Measurements from ENCODE around the gene CAPN1. TPM values are rescaled to one million over a fixed set of nuclear protein-coding genes. Genes with fewer than 3 reads are reported as not detected.

The CAPN1 gene
- total and polyA plus RNA-seq, 9 of the 15 experiments (the other 6 are each of a cell fraction or from before 2014, with no cell fraction given) = 3.5 to 199 (median 61.6) TPM

DNA sequence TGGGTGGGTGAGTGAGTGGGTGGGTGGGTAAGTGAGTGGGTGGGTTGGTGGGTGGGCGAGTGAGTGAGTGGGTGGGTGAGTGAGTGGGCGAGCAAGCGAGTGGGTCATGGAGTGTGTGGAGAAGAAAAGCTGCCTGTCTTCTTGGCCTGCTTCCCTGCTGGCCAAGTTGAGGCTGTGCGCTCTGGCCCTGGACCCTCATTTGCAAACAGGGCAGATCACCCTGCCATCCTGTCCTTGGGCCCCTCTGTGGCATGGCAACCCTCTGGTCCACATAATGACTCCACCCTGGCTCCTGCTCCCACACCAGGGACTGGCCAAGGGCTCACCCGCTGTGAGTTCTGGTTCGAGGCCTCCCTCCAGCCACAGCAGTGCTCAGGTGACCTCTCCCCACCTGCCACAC lies 35.1 kb downstream of the CAPN1 start:
- BruUV-seq (replicated peaks) = no TSS peak
- CTCF ChIA-PET (ENCODE audit: low intra/inter-chr PET ratio) = no interaction called here
- in situ Hi-C loops (cut with MboI) = no loop called here

More for the DNA sequence above, 35.1 kb downstream of the CAPN1 start:
- peaks cover 2% of the 10 kb centered on the region; the same call in 1 of the 3 replicates for H3K36me3 ChIP-seq (ENCODE audit: control insufficient read depth, insufficient read depth, low read length)
- POLR2A ChIA-PET = no interaction called here
- H3K4me1 ChIP-seq (replicated peaks in 1 of 2; ENCODE audit: control insufficient read depth in 2 of 2, insufficient read depth in 2 of 2, low read length in 2 of 2) = peaks cover 20 to 44% of the 10 kb centered on the region in 2 experiments; a peak in 4 of 5 replicates
- WGBS (ENCODE audit: insufficient coverage, low coverage, missing lambda C conversion rate) = 15% methylated on average over 2 of the region's 6 CpGs
- H4K20me1 ChIP-seq (replicated peaks; ENCODE audit: control insufficient read depth, insufficient read depth, low read length) = no peaks in the 10 kb centered on the region
- H3K9me3 ChIP-seq (replicated peaks; ENCODE audit: control insufficient read depth, insufficient read depth, low read depth, low read length) = no peaks in the 10 kb centered on the region
- intact Hi-C loops (cut with micrococcal nuclease) = no loop called here
- no peak overlapping the region for H3K4me3 ChIP-seq
- no peaks in the 10 kb centered on the region for H3K27me3 ChIP-seq (ENCODE audit: control insufficient read depth in 2 of 2, insufficient read depth in 2 of 2, low read length in 2 of 2)
- no peak for FAIRE-seq
- no peak for ATAC-seq
- no peak overlapping the region for H3K4me2 ChIP-seq (ENCODE audit: insufficient read depth, low read length)
- no peak overlapping the region for H3K27ac ChIP-seq (ENCODE audit: extremely low read depth, low read depth, low read length)
- no peaks in the 10 kb centered on the region for H3K79me2 ChIP-seq (ENCODE audit: control insufficient read depth, insufficient read depth, low read length)
- DNase-seq (ENCODE audit: extremely low read depth in 1 of 4, low spot score in 3 of 4) = peak in 1 of 4 experiments; percentile 4
- no peak overlapping the region for H2AFZ ChIP-seq (ENCODE audit: low read depth, low read length)
- TF ChIP-seq SRSF7 (optimal IDR thresholded peaks at IDR 0.05; ENCODE audit: low read depth, low read length) = no peak
- no peak for TF ChIP-seq FUS (optimal IDR thresholded peaks at IDR 0.05; ENCODE audit: low read depth, low read length)
- TF ChIP-seq MCM3 (IDR thresholded peaks at IDR 0.05) = no peak
- TF ChIP-seq, protein P1, sequence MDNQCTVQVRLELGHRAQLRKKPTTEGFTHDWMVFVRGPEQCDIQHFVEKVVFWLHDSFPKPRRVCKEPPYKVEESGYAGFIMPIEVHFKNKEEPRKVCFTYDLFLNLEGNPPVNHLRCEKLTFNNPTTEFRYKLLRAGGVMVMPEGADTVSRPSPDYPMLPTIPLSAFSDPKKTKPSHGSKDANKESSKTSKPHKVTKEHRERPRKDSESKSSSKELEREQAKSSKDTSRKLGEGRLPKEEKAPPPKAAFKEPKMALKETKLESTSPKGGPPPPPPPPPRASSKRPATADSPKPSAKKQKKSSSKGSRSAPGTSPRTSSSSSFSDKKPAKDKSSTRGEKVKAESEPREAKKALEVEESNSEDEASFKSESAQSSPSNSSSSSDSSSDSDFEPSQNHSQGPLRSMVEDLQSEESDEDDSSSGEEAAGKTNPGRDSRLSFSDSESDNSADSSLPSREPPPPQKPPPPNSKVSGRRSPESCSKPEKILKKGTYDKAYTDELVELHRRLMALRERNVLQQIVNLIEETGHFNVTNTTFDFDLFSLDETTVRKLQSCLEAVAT (IDR thresholded peaks at IDR 0.05) = no peak
- no peak for TF ChIP-seq RBM22 (IDR thresholded peaks at IDR 0.05; ENCODE audit: low read depth, low read length, poor library complexity, severe bottlenecking)
- TF ChIP-seq GTF2E2 (tag; IDR thresholded peaks at IDR 0.05) = no peak
- 0 out of 2 replicates have a peak, but pooled peaks have one; percentile 18 for TF ChIP-seq POLR2G (IDR thresholded peaks at IDR 0.05; ENCODE audit: low read depth, low read length)
- no peak for TF ChIP-seq MXI1 (IDR thresholded peaks at IDR 0.05; ENCODE audit: low read depth, low read length)
- TF ChIP-seq HNRNPL (IDR thresholded peaks at IDR 0.05; ENCODE audit: low read depth, low read length) = peak; percentile 77
- no peak for TF ChIP-seq U2AF2 (optimal IDR thresholded peaks at IDR 0.05; ENCODE audit: low read depth, low read length)
- peak; percentile 64 for TF ChIP-seq EGR1 (conservative IDR thresholded peaks at IDR 0.05)
- no peak for TF ChIP-seq PHB (CRISPR knock-in tag; IDR thresholded peaks at IDR 0.05)
- no peak for TF ChIP-seq ZNF695 (CRISPR knock-in tag; IDR thresholded peaks at IDR 0.05)
- TF ChIP-seq SAFB (IDR thresholded peaks at IDR 0.05; ENCODE audit: borderline replicate concordance, low read depth, low read length) = peak; percentile 48; the same call in 1 of the 2 replicates
- no peak for TF ChIP-seq ZNF41 (CRISPR knock-in tag; conservative IDR thresholded peaks at IDR 0.05)
- no peak for TF ChIP-seq SREBF2 (CRISPR knock-in tag; IDR thresholded peaks at IDR 0.05)
- no peak for TF ChIP-seq HNRNPUL1 (IDR thresholded peaks at IDR 0.05; ENCODE audit: low read length)
- no peak for TF ChIP-seq YBX1 (IDR thresholded peaks at IDR 0.05)
- H3K9ac ChIP-seq (ENCODE audit: insufficient read depth in 1 of 2, low read depth in 2 of 2, low read length in 2 of 2) = peak overlapping the region in 1 of 2 experiments; percentile 61; a peak in 1 of 4 replicates
- peaks cover 2% of the 10 kb centered on the region for H3K9me1 ChIP-seq (ENCODE audit: control insufficient read depth, insufficient read depth, low read length)

Data from K562 (cell line).